ENCODE measurements around the gene GPR26.

Gene GPR26

GRCh38 chr10:123636598-123637325, 29.4 kb upstream of the GPR26 start:
- no peak for TF ChIP-seq CTCF (IDR thresholded peaks at IDR 0.05; ENCODE audit: control insufficient read depth, extremely low read depth, insufficient read depth)
- no peak for DNase-seq (ENCODE audit: low read depth)
- no peak overlapping the region for H3K4me3 ChIP-seq (ENCODE audit: low read depth, low read length)

- TF ChIP-seq CTCF (IDR thresholded peaks at IDR 0.05; ENCODE audit: control insufficient read depth, extremely low read depth, insufficient read depth) = no peak
- DNase-seq (ENCODE audit: low read depth) = no peak
- no peak overlapping the region for H3K4me3 ChIP-seq (ENCODE audit: low read depth, low read length)
Measured at GRCh38 chr10:123637326-123637880, 28.8 kb upstream of the GPR26 start.

GRCh38 chr10:123639131-123639530, 27.0 kb upstream of the GPR26 start:
- no peak overlapping the region for H3K4me3 ChIP-seq (ENCODE audit: low read depth, low read length)
- no peak for TF ChIP-seq CTCF (IDR thresholded peaks at IDR 0.05; ENCODE audit: control insufficient read depth, extremely low read depth, insufficient read depth)
- no peak for DNase-seq (ENCODE audit: low read depth)

GRCh38 chr10:123640016-123640535, 26.1 kb upstream of the GPR26 start:
- no peak for TF ChIP-seq CTCF (IDR thresholded peaks at IDR 0.05; ENCODE audit: control insufficient read depth, extremely low read depth, insufficient read depth)
- DNase-seq (ENCODE audit: low read depth) = no peak
- no peak overlapping the region for H3K4me3 ChIP-seq (ENCODE audit: low read depth, low read length)

- no peak for TF ChIP-seq CTCF (IDR thresholded peaks at IDR 0.05; ENCODE audit: control insufficient read depth, extremely low read depth, insufficient read depth)
- DNase-seq (ENCODE audit: low read depth) = no peak
- no peak overlapping the region for H3K4me3 ChIP-seq (ENCODE audit: low read depth, low read length)
Measured at GRCh38 chr10:123642293-123642692, 23.9 kb upstream of the GPR26 start.

GRCh38 chr10:123642697-123643096, 23.5 kb upstream of the GPR26 start:
- peak; percentile 63 for TF ChIP-seq CTCF (IDR thresholded peaks at IDR 0.05; ENCODE audit: control insufficient read depth, extremely low read depth, insufficient read depth)
- DNase-seq (ENCODE audit: low read depth) = peak; percentile 15

More at GRCh38 chr10:123642697-123643096, 23.5 kb upstream of the GPR26 start:
- no peak overlapping the region for H3K4me3 ChIP-seq (ENCODE audit: low read depth, low read length)

Data from LNCaP clone FGC (cell line).